GM20000 (cell line): ENCODE results near the gene ISY1.

ENCODE experiments used
- DNase-seq: peaks from one replicate; pipeline ENCODE4 v3.0.0; 2012; ENCODE audit warnings: low spot score
- CTCF ChIP-seq: IDR thresholded peaks from 2 replicates; pipeline ENCODE4 v1.5.1; 2012; ENCODE audit warnings: mild to moderate bottlenecking, control low read depth; ENCODE audit errors: extremely low read depth, missing control alignments

ISY1 gene

GRCh38 chr3:129121016-129121791 lies 39.7 kb downstream of the ISY1 start:
- no peak for DNase-seq
- TF ChIP-seq CTCF, result no peak

- peak; percentile 95 for DNase-seq
- no peak for TF ChIP-seq CTCF
These were observed 40.4 kb downstream of the ISY1 start for GRCh38 chr3:129120254-129121004.

- no peak for DNase-seq
- TF ChIP-seq CTCF, result no peak
These were observed 41.3 kb downstream of the ISY1 start for GRCh38 chr3:129119365-129120100.

- TF ChIP-seq CTCF, result no peak
- no peak for DNase-seq
These were observed 42.1 kb downstream of the ISY1 start for GRCh38 chr3:129118745-129119144.

- TF ChIP-seq CTCF, result no peak
- DNase-seq, result no peak
These were observed 43.7 kb downstream of the ISY1 start for GRCh38 chr3:129117134-129117533.

- no peak for DNase-seq
- TF ChIP-seq CTCF, result no peak
These were observed 44.3 kb downstream of the ISY1 start for GRCh38 chr3:129116482-129116946.
